ENCODE measurements around the gene RGS2. TPM values are rescaled to one million over a fixed set of nuclear protein-coding genes. Genes with fewer than 3 reads are reported as not detected.

RGS2 gene
- total and polyA plus RNA-seq, 2 of the 4 experiments (the other 2 are of a cell fraction), result 13.5 to 19.7 TPM

DNA sequence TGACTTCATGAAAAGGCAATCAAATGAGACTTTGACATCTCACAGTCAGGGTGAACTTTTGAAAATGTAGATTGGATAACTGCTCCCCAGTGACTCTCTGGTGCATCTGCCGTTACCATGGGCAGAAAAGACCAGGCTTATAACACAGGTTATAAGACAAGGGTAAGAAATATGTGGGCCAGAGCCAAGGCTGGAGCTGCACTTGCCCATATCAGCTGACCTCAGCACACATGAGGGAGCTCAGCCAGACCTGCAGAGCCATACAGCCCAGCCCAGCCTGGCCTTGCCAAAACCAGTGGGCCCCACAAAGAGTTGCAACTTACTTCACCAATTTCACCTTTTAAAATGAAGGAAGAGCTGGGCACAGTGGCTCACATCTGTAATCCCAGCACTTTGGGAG, 11.7 kb upstream of the RGS2 start:
- no peaks in the 10 kb centered on the region for H3K9me1 ChIP-seq (ENCODE audit: insufficient read depth, low read length)
- no peak overlapping the region for H2BK20ac ChIP-seq (ENCODE audit: low read depth, low read length)
- no peaks in the 10 kb centered on the region for H4K20me1 ChIP-seq (ENCODE audit: insufficient read depth, low read length)
- no peaks in the 10 kb centered on the region for H3K27me3 ChIP-seq (ENCODE audit: control insufficient read depth, insufficient read depth, low read length)
- POLR2A ChIA-PET (ENCODE audit: unreplicated experiment), result no interaction called here
- H4K8ac ChIP-seq (ENCODE audit: low read depth in 2 of 2, low read length in 2 of 2), result no peak overlapping the region
- dilution Hi-C loops (cut with HindIII; ENCODE audit: low sequenced_read_pairs, unreplicated experiment), result no loop called here
- H3K4ac ChIP-seq (ENCODE audit: low read depth, low read length), result no peak overlapping the region
- no peak overlapping the region for H2BK15ac ChIP-seq (ENCODE audit: low read depth, low read length)
- no peak for TF ChIP-seq POLR2A (IDR thresholded peaks at IDR 0.05; ENCODE audit: low read depth, low read length)
- BruUV-seq (replicated peaks), result no TSS peak
- H4K91ac ChIP-seq (ENCODE audit: insufficient read depth, low read depth, low read length), result no peak overlapping the region
- H3K79me1 ChIP-seq (ENCODE audit: low read depth in 1 of 2, low read length in 2 of 2), result no peaks in the 10 kb centered on the region
- no peak for ATAC-seq (ENCODE audit: low read depth)
- intact Hi-C loops (cut with micrococcal nuclease), result no loop called here
- CTCF ChIA-PET, result interaction anchor here (1.4 kb wide), 1 partner anchor 10 kb away, joined by 7 read pairs; no protein-coding TSS in a partner anchor
- H3K56ac ChIP-seq (ENCODE audit: extremely low read depth, insufficient read depth, low read length), result no peak overlapping the region
- H3K4me3 ChIP-seq (ENCODE audit: insufficient read depth, low read depth, low read length), result no peak overlapping the region
- no peak overlapping the region for H3K18ac ChIP-seq (ENCODE audit: low read depth, low read length)
- H2AK5ac ChIP-seq (ENCODE audit: low read depth, low read length), result no peak overlapping the region
- H3K27ac ChIP-seq (ENCODE audit: insufficient read depth, low read length), result no peak overlapping the region
- no peak for DNase-seq
- in situ Hi-C loops (cut with MboI; ENCODE audit: low sequenced_read_pairs), result loop anchor here (5.0 kb wide), 1 partner anchor 325 kb away; no protein-coding TSS in a partner anchor
- H2BK120ac ChIP-seq (ENCODE audit: low read depth, low read length), result no peak overlapping the region
- no peak overlapping the region for H2AK9ac ChIP-seq (replicated peaks; ENCODE audit: low read depth, low read length, poor library complexity)
- H4K5ac ChIP-seq (ENCODE audit: low read depth, low read length), result no peak overlapping the region
- WGBS, 2 experiments (ENCODE audit: extremely low coverage in 2 of 2, insufficient read length in 1 of 2), result no CpG with 5 or more reads among the region's 1 CpG
- H3K36me3 ChIP-seq (ENCODE audit: control insufficient read depth, insufficient read depth, low read length), result no peaks in the 10 kb centered on the region
- H3K4me1 ChIP-seq (ENCODE audit: control insufficient read depth, insufficient read depth, low read length), result peaks cover 2% of the 10 kb centered on the region
- H3K9ac ChIP-seq (ENCODE audit: low read depth, low read length), result no peak overlapping the region
- no peak overlapping the region for H2AFZ ChIP-seq (replicated peaks; ENCODE audit: low read length, poor library complexity)
- no peaks in the 10 kb centered on the region for H3K9me3 ChIP-seq (ENCODE audit: control insufficient read depth, insufficient read depth, low read length)
- no peak overlapping the region for H3K4me2 ChIP-seq (ENCODE audit: low read depth, low read length)
- H3K14ac ChIP-seq (replicated peaks; ENCODE audit: low read depth, low read length), result no peak overlapping the region
- no peak overlapping the region for H2BK5ac ChIP-seq (ENCODE audit: low read depth, low read length, poor library complexity, severe bottlenecking)
- H3K23ac ChIP-seq (ENCODE audit: low read depth, low read length), result no peak overlapping the region
